MM.1S (cell line): Measurements from ENCODE around the gene EXOSC7.
"Not testable (repeated sequence)": the region's sequence is repeated elsewhere in the genome, so short reads cannot be mapped to it uniquely, and the experiment has no call there.

ENCODE experiments used
- DNase-seq: peaks from one replicate; pipeline ENCODE4 v3.0.0-alpha.2; 2015
- H2AFZ ChIP-seq: fragments of 300-600 bp; sonication (generic); 2 replicates; pipeline ENCODE4 v1.6.0; 2016; ENCODE audit warnings: antibody characterized with exemption, low read length
- H3F3A ChIP-seq: fragments of 300-600 bp; sonication (generic); 2 replicates; pipeline ENCODE4 v1.6.1; 2016; ENCODE audit warnings: mild to moderate bottlenecking, antibody characterized with exemption, low read length, moderate library complexity, mixed read lengths; ENCODE audit not compliant: insufficient read depth
- H3K27ac ChIP-seq: fragments of 300-600 bp; sonication (generic); 2 replicates; pipeline ENCODE4 v1.5.1; 2016; ENCODE audit warnings: mild to moderate bottlenecking, low read length
- H3K27me3 ChIP-seq: fragments of 300-600 bp; sonication (generic); replicated peaks from 2 replicates; pipeline ENCODE4 v1.6.0; 2016; ENCODE audit warnings: low read length; ENCODE audit not compliant: insufficient read depth
- H3K36me3 ChIP-seq: fragments of 300-600 bp; sonication (generic); replicated peaks from 2 replicates; pipeline ENCODE4 v1.6.1; 2016; ENCODE audit warnings: mild to moderate bottlenecking, low read length, mixed read lengths; ENCODE audit not compliant: insufficient read depth
- H3K4me1 ChIP-seq: fragments of 300-600 bp; sonication (generic); 2 replicates; pipeline ENCODE4 v1.6.1; 2016; ENCODE audit warnings: low read length, mixed read lengths
- H3K4me2 ChIP-seq: fragments of 300-600 bp; sonication (generic); 2 replicates; pipeline ENCODE4 v1.6.0; 2016; ENCODE audit warnings: low read depth, low read length
- H3K4me3 ChIP-seq: fragments of 300-600 bp; sonication (generic); 2 replicates; pipeline ENCODE4 v1.5.1; 2016; ENCODE audit warnings: low read length, mixed read lengths
- H3K79me2 ChIP-seq: fragments of 300-600 bp; sonication (generic); 2 replicates; pipeline ENCODE4 v1.6.1; 2016; ENCODE audit warnings: mixed run types, low read length, mixed read lengths
- H3K9ac ChIP-seq: fragments of 300-600 bp; sonication (generic); 2 replicates; pipeline ENCODE4 v1.6.1; 2016; ENCODE audit warnings: low read length, mixed read lengths
- H3K9me2 ChIP-seq: fragments of 300-600 bp; sonication (generic); replicated peaks from 2 replicates; pipeline ENCODE4 v1.6.1; 2016; ENCODE audit warnings: mild to moderate bottlenecking, low read length, mixed read lengths; ENCODE audit not compliant: insufficient read depth
- H3K9me3 ChIP-seq: fragments of 300-600 bp; sonication (generic); replicated peaks from 2 replicates; pipeline ENCODE4 v1.6.1; 2016; ENCODE audit warnings: mild to moderate bottlenecking, low read length, mixed read lengths; ENCODE audit not compliant: insufficient read depth
- H4K20me1 ChIP-seq: fragments of 300-600 bp; sonication (generic); 2 replicates; pipeline ENCODE4 v1.6.1; 2016; ENCODE audit warnings: mild to moderate bottlenecking, low read length, moderate library complexity, mixed read lengths; ENCODE audit not compliant: insufficient read depth
- CTCF ChIP-seq: fragments of 300-600 bp; sonication (generic); IDR thresholded peaks from 2 replicates; pipeline ENCODE4 v1.5.1; 2016; ENCODE audit warnings: antibody characterized with exemption, low read length, mixed read lengths
- EZH2 ChIP-seq: fragments of 300-600 bp; sonication (generic); optimal IDR thresholded peaks from 2 replicates; pipeline ENCODE3; 2017; ENCODE audit warnings: low read depth, mild to moderate bottlenecking, antibody characterized with exemption, low read length, mixed read lengths
- EZH2phosphoT487 ChIP-seq: fragments of 300-600 bp; sonication (generic); IDR thresholded peaks from 2 replicates; pipeline ENCODE4 v1.6.1; 2018; ENCODE audit warnings: antibody characterized with exemption, low read length

Gene EXOSC7

DNA sequence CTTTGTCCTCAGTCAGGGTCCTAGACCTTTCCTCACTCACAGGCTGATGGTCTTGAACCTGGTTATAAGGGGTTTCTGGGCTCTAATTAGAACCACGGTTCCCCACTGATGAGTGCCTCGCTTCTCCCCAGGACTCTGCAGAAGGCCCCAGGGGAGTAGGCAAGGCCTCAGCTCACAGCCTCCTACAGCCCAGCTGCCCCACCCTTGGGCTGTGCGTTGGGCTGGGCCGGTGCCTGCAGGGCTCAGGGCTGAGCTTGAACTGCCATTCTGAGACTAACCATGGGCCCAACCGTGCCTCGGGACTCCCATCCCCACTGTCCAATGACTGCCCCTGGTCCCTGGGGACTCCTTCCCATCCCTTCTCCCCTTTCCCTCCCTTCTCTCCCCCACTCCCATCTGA, 75.6 kb downstream of the EXOSC7 start:
- no peak overlapping the region for H3K27ac ChIP-seq
- no peak overlapping the region for H3K4me2 ChIP-seq
- H3K9me2 ChIP-seq: no peaks in the 10 kb centered on the region
- DNase-seq: no peak
- H3K9me3 ChIP-seq: no peaks in the 10 kb centered on the region
- no peak overlapping the region for H3K9ac ChIP-seq
- H3K4me1 ChIP-seq: no peaks in the 10 kb centered on the region
- TF ChIP-seq EZH2phosphoT487 (no peak), CTCF (no peak), EZH2 (no peak)
- no peaks in the 10 kb centered on the region for H4K20me1 ChIP-seq
- H2AFZ ChIP-seq: no peak overlapping the region
- no peaks in the 10 kb centered on the region for H3K36me3 ChIP-seq
- H3K79me2 ChIP-seq: no peaks in the 10 kb centered on the region
- no peaks in the 10 kb centered on the region for H3K27me3 ChIP-seq
- H3F3A ChIP-seq: no peaks in the 10 kb centered on the region
- no peak overlapping the region for H3K4me3 ChIP-seq

DNA sequence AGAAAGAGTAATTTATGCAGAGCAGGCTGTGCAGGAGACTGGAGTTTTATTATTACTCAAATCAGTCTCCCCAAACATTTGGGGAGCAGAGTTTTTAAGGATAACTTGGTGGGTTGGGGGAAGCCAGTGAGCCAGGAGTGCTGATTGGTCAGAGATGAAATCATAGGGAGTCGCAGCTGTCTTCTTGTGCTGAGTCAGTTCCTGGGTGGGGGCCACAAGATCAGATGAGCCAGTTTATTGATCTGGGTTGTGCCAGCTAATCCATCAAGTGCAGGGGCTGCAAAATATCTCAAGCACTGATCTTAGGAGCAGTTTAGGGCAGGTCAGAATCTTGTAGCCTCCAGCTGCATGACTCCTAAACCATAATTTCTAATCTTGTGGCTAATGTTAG, 77.8 kb downstream of the EXOSC7 start:
- not testable (repeated sequence) for H3K4me1 ChIP-seq, H3K9me2 ChIP-seq, H3K4me2 ChIP-seq, H3K9me3 ChIP-seq, H2AFZ ChIP-seq, H3F3A ChIP-seq, H3K27ac ChIP-seq, H3K79me2 ChIP-seq, H3K36me3 ChIP-seq, H3K9ac ChIP-seq, H4K20me1 ChIP-seq, H3K4me3 ChIP-seq, DNase-seq, H3K27me3 ChIP-seq

DNA sequence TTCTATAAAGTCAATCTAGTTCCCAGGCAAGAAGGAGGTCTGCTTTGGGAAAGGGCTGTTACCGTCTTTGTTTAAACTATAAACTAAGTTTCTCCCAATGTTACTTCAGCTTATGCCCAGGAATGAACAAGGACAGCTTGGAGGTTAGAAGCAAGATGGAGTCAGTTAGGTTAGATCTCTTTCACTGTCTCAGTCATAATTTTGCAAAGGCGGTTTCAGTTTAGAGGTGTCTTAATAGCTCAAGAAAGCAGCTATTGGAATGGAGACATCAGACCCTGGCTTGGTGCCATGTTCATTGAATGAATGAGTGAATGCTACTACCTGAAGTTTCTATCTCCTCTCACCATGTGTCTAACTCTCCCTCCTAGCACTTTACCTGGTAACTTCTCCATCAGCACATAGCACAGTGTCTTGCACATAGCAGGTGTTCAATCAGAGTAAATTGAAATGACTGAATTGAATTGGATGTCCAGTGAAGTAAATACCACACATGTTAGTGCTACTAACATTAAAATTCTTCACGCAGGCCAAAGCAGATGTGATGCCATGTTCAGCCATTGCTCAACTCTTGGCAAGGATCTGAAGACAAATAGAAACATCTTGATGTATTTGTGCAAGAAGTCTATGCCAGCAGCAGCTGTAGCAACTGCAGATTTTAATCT, 78.3 kb downstream of the EXOSC7 start:
- no peaks in the 10 kb centered on the region for H3K4me1 ChIP-seq
- no peak for DNase-seq

More for the DNA sequence above, 78.3 kb downstream of the EXOSC7 start:
- Histone ChIP-seq H4K20me1 (no peaks in the 10 kb centered on the region), H3K27ac (no peak overlapping the region), H3K36me3 (no peaks in the 10 kb centered on the region), H3K9ac (no peak overlapping the region), H3F3A (no peaks in the 10 kb centered on the region), H3K4me3 (no peak overlapping the region), H3K4me2 (no peak overlapping the region), H2AFZ (no peak overlapping the region), H3K27me3 (no peaks in the 10 kb centered on the region), H3K9me3 (no peaks in the 10 kb centered on the region), H3K79me2 (no peaks in the 10 kb centered on the region), H3K9me2 (no peaks in the 10 kb centered on the region)
- TF ChIP-seq CTCF (no peak), EZH2phosphoT487 (no peak), EZH2 (no peak)
